Activated CD4-positive, CD25-positive, alpha-beta regulatory T cell treated with anti-CD3 and anti-CD28 coated beads, Interleukin-2, amount 50 U/mL, for 72 hours (primary cell): ENCODE measurements around the gene REC8.
A peak's percentile ranks its signal among the peaks of the same experiment; 100 is the strongest.

Experiments
- DNase-seq: peaks from one replicate; pipeline ENCODE4 v3.0.0; 2021

The REC8 gene

GRCh38 chr14:24160499-24160849, 11.4 kb upstream of the REC8 start:
- DNase-seq: no peak

GRCh38 chr14:24160850-24161804, 10.8 kb upstream of the REC8 start, which contains the start of gene IRF9:
IRF9 (plus strand) TSS chr14:24161265; CDS start chr14:24162145, 880 bp downstream.
- peak; percentile 98 for DNase-seq

- DNase-seq: no peak
These were observed 9.8 kb upstream of the REC8 start for GRCh38 chr14:24162093-24162492.

GRCh38 chr14:24164518-24164991, 7.3 kb upstream of the REC8 start:
- no peak for DNase-seq

- DNase-seq: no peak
These were observed 6.1 kb upstream of the REC8 start for GRCh38 chr14:24165785-24166184.

GRCh38 chr14:24167469-24168114, 4.3 kb upstream of the REC8 start:
- DNase-seq: no peak

GRCh38 chr14:24172261-24172860, 481 bp downstream of the REC8 start:
- no peak for DNase-seq

GRCh38 chr14:24172871-24173281, 996 bp downstream of the REC8 start:
- DNase-seq: no peak

- no peak for DNase-seq
These were observed 4.7 kb downstream of the REC8 start for GRCh38 chr14:24176599-24176998.

GRCh38 chr14:24177041-24177825, 5.4 kb downstream of the REC8 start:
- no peak for DNase-seq

GRCh38 chr14:24177891-24178290, 6.0 kb downstream of the REC8 start:
- DNase-seq: no peak

- DNase-seq: no peak
These were observed 6.7 kb downstream of the REC8 start for GRCh38 chr14:24178399-24179178.

GRCh38 chr14:24179294-24179960, 7.5 kb downstream of the REC8 start:
- DNase-seq: no peak

- DNase-seq: no peak
These were observed 8.3 kb downstream of the REC8 start for GRCh38 chr14:24179961-24180796.

GRCh38 chr14:24181371-24182077, 9.6 kb downstream of the REC8 start:
- no peak for DNase-seq

- DNase-seq: no peak
These were observed 10.4 kb downstream of the REC8 start for GRCh38 chr14:24182110-24182882.

- no peak for DNase-seq
These were observed 11.2 kb downstream of the REC8 start for GRCh38 chr14:24183014-24183481.

GRCh38 chr14:24184104-24184970, 12.5 kb downstream of the REC8 start:
- DNase-seq: no peak
